Tibial artery (tissue), 4 donors: ENCODE measurements around the gene COP1.
"Not testable (repeated sequence)": the region's sequence is repeated elsewhere in the genome, so short reads cannot be mapped to it uniquely, and the experiment has no call there.

ENCODE experiments used
- DNase-seq, 2 donors: peaks; one replicate each; pipeline ENCODE4 v3.0.0-alpha.2; 2019
- H3K27ac ChIP-seq, 2 donors: fragments of 200-600 bp; sonication (generic) in 1 of 2; 1 replicate in 1 of 2; 2 replicates in 1 of 2; pipeline ENCODE4 v1.5.1; 2018 to 2019; ENCODE audit warnings: mild to moderate bottlenecking in 1 of 2
- H3K27me3 ChIP-seq, 2 donors: fragments of 200-600 bp; sonication (generic) in 1 of 2; one replicate each; pipeline versions ENCODE4 v1.5.1 to v1.6.0; 2016 to 2019
- H3K36me3 ChIP-seq, 3 donors: fragments of 200-600 bp; sonication (generic) in 2 of 3; one replicate each; pipeline ENCODE4 v1.5.1; 2016 to 2019; ENCODE audit warnings: mild to moderate bottlenecking in 2 of 3
- H3K4me1 ChIP-seq, 4 donors: fragments of 200-600 bp; sonication (generic) in 2 of 4; 1 replicate in 3 of 4; 2 replicates in 1 of 4; pipeline ENCODE4 v1.5.1; 2016 to 2019
- H3K4me3 ChIP-seq, 2 donors: fragments of 200-600 bp; sonication (generic) in 1 of 2; 1 replicate in 1 of 2; 2 replicates in 1 of 2; pipeline ENCODE4 v1.5.1; 2018 to 2019; ENCODE audit warnings: mild to moderate bottlenecking in 2 of 2
- H3K9me3 ChIP-seq, 3 donors: fragments of 200-600 bp; sonication (generic) in 1 of 3; one replicate each; pipeline ENCODE4 v1.5.1; 2016 to 2019
- intact Hi-C: fragments of 100-400 bp; cut with DNase I; formaldehyde crosslinking; loops from one replicate; pipeline ENCODE4 v1.15.0; 2023; ENCODE audit warnings: low total_unique reads
- TF ChIP-seq, protein P1 (sequence below), 2 experiments: fragments of 200-600 bp in 1 of 2; fragments of 450-650 bp in 1 of 2; IDR thresholded peaks; one replicate each; pipeline ENCODE4 v1.5.1; 2017 to 2019; ENCODE audit warnings: antibody characterized with exemption in 2 of 2, mild to moderate bottlenecking in 1 of 2, moderate library complexity in 1 of 2

The COP1 gene

DNA sequence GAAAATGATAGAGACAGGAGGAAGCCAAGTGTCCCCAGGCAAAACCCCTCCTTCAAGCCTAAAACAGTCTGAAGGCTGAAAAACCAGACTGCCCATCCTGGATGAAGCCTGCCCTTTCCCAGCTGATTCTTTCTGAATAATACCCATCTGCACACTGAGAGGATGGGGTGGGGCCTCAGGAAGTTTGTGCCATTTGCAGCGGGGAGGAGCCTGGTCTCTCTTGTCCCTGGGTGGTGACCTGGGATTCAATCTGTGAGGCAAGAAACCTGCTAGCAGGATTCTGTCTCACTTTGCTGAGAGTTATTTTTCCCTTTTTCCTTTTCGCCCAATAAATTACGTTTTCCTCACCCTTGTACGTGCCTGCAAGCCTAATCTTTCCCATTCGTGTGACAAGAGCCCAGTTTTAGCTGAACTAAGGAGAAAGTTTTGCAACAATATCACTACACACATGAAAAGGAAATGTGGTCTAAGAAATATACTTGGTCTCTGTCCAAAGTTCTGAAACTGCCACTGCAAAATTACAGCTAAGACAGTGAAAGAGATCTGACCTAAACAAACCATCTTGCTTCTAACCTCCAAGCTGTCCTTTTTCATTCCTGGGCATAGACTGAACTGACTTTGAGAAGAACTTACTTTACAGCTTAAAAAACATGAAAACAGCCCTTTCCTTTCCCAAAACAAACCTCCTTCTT, 105.0 kb downstream of the COP1 start:
- H3K9me3 ChIP-seq, result peaks cover 0 to 23% (median 0%) of the 10 kb centered on the region in 3 donors
- intact Hi-C loops, result no loop called here
- H3K36me3 ChIP-seq, result peaks cover 34 to 65% (median 53%) of the 10 kb centered on the region in 3 donors
- H3K4me3 ChIP-seq, result no peak overlapping the region
- H3K4me1 ChIP-seq, result no peaks in the 10 kb centered on the region
- no peak overlapping the region for H3K27ac ChIP-seq
- H3K27me3 ChIP-seq, result no peaks in the 10 kb centered on the region
- DNase-seq, result no peak
- TF ChIP-seq, protein P1, sequence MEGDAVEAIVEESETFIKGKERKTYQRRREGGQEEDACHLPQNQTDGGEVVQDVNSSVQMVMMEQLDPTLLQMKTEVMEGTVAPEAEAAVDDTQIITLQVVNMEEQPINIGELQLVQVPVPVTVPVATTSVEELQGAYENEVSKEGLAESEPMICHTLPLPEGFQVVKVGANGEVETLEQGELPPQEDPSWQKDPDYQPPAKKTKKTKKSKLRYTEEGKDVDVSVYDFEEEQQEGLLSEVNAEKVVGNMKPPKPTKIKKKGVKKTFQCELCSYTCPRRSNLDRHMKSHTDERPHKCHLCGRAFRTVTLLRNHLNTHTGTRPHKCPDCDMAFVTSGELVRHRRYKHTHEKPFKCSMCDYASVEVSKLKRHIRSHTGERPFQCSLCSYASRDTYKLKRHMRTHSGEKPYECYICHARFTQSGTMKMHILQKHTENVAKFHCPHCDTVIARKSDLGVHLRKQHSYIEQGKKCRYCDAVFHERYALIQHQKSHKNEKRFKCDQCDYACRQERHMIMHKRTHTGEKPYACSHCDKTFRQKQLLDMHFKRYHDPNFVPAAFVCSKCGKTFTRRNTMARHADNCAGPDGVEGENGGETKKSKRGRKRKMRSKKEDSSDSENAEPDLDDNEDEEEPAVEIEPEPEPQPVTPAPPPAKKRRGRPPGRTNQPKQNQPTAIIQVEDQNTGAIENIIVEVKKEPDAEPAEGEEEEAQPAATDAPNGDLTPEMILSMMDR (IDR thresholded peaks at IDR 0.05), result no peak

DNA sequence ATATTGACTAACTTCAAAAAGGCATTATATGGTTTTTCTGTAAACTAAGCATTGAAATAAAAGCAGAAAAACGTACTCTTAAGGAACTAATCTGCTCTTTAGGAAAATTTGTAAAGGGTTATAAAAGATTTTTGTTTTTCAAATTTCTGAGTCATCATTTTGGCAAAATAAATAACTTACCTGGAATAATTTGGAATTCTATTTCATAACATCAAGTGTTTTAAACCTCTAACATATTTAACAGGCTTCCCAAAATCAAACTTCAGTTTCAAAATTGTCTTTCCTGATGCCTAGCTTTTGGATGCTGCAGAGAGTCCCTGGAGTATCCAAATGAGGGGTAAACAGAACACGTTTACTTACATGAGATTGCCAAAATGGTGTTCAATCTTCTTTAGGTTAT, 108.5 kb downstream of the COP1 start:
- no peak for DNase-seq
- Histone ChIP-seq H3K36me3 (peaks cover 34 to 60% (median 53%) of the 10 kb centered on the region in 3 donors), H3K27ac (no peak overlapping the region), H3K9me3 (peaks cover 0 to 23% (median 0%) of the 10 kb centered on the region in 3 donors), H3K4me3 (no peak overlapping the region), H3K27me3 (no peaks in the 10 kb centered on the region), H3K4me1 (no peaks in the 10 kb centered on the region)
- intact Hi-C loops, result no loop called here
- TF ChIP-seq, protein P1 (IDR thresholded peaks at IDR 0.05), result no peak

DNA sequence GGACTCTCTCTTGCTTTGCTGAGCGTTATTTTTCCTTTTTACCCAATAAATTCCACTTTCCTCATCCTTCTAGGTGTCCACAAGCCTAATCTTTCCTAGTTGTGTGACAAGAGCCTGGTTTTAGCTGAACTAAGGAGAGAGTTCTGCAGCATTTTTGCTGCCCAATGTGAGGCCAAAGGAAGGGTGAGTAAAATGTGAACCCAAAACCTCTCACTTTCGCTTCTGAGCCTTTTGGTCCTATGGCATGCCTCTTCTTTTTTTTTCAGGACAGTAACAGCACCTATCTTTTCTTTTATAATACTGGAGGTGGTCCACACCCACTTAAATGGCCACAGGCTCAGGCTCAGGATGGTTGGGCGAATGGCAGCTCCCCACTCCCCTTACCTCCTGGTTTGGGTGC, 111.1 kb downstream of the COP1 start:
- Histone ChIP-seq H3K27ac (no peak overlapping the region), H3K27me3 (no peaks in the 10 kb centered on the region), H3K36me3 (peaks cover 34 to 48% (median 48%) of the 10 kb centered on the region in 3 donors), H3K9me3 (peaks cover 0 to 23% (median 0%) of the 10 kb centered on the region in 3 donors), H3K4me1 (no peaks in the 10 kb centered on the region), H3K4me3 (no peak overlapping the region)
- TF ChIP-seq, protein P1 (IDR thresholded peaks at IDR 0.05), result no peak
- intact Hi-C loops, result no loop called here
- DNase-seq, result no peak

DNA sequence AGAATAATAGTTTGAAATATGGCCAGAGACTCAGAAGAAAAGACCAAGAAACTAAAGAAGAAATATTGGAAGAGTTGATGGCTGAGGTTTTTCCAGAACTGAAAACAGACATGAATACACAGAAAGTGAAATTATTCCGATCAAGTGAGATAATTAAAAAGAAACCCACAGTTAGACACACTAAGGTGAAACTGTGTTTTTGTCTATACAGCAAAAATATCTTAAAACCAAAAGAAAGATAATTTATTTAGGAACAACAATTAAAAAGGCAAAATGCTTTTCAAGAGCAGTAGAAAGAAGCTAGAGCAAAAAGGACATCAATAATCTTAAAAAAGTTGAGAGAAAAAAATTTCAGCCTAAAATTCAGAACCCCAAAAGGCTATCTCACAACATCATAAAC, 116.3 kb downstream of the COP1 start:
- intact Hi-C loops, result no loop called here

DNA sequence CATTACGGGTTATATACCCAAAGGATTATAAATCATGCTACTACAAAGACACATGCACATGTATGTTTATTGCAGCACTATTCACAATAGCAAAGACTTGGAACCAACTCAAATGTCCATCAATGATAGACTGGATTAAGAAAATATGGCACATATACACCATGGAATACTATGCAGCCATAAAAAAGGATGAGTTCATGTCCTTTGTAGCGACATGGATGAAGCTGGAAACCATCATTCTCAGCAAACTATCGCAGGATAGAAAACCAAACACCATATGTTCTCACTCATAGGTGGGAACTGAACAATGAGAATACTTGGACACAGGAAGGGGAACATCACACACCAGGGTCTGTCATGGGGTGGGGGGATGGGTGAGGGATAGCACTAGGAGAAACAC, 119.3 kb downstream of the COP1 start:
- H3K9me3 ChIP-seq, DNase-seq, H3K27me3 ChIP-seq, intact Hi-C loops, H3K27ac ChIP-seq, H3K36me3 ChIP-seq, H3K4me3 ChIP-seq, H3K4me1 ChIP-seq: not testable (repeated sequence)

More for the DNA sequence above, 116.3 kb downstream of the COP1 start:
- no peak overlapping the region for H3K4me3 ChIP-seq
- no peaks in the 10 kb centered on the region for H3K9me3 ChIP-seq
- H3K27me3 ChIP-seq, result no peaks in the 10 kb centered on the region
- TF ChIP-seq, protein P1 (IDR thresholded peaks at IDR 0.05), result no peak
- peaks cover 0 to 6% (median 1%) of the 10 kb centered on the region in 3 donors for H3K36me3 ChIP-seq
- no peak for DNase-seq
- no peaks in the 10 kb centered on the region for H3K4me1 ChIP-seq
- H3K27ac ChIP-seq, result no peak overlapping the region

DNA sequence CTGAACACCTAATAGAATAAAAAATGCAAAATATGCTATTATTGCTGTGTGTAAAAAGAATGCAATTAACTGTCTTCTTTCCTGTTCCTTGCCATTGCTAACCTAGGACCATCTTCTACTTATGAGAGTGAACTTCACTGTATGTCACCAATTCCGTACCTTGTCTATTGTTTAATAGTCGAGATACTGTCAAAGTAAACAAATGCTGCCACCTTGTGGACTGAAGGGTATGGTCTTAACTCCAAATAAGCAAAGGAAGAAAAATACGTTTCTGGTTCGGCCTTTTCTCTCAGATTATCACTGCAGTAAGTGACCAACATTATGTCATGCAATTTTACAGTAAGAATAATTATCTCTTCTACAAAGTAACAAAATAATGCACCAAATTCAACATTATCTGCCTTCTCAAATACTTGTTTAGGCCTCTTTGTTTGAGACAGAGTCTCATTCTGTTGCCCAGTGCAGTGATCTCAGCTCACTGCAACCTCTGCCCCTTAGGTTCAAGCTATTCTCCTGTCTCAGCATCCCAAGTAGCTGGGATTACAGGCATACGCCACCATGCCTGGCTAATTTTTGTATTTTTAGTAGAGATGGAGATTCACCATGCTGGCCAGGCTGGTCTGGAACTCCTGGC, 133.4 kb downstream of the COP1 start:
- H3K9me3 ChIP-seq, result peaks cover 0 to 9% (median 0%) of the 10 kb centered on the region in 3 donors
- peaks cover 0 to 9% (median 0%) of the 10 kb centered on the region in 4 donors for H3K4me1 ChIP-seq
- no peak for DNase-seq
- no peak overlapping the region for H3K4me3 ChIP-seq
- no peak overlapping the region for H3K27ac ChIP-seq
- H3K36me3 ChIP-seq, result peaks cover 2 to 13% (median 5%) of the 10 kb centered on the region in 3 donors
- TF ChIP-seq, protein P1 (IDR thresholded peaks at IDR 0.05), result peak; percentile 61 to 74
- no peaks in the 10 kb centered on the region for H3K27me3 ChIP-seq
- intact Hi-C loops, result loop anchor here (10.0 kb wide), 1 partner anchor 189 kb away; no protein-coding TSS in a partner anchor
